HepG2 (cell line): Measurements from ENCODE around the gene SIT1. TPM values are rescaled to one million over a fixed set of nuclear protein-coding genes. Genes with fewer than 3 reads are reported as not detected.

Experiments
- ERF ChIP-seq: IDR thresholded peaks from 2 replicates; pipeline ENCODE4 v1.6.1; 2018; ENCODE audit warnings: missing biosample characterization, missing genetic modification reagents
- HNRNPLL ChIP-seq: fragments of 200-400 bp; formaldehyde crosslinking; IDR thresholded peaks from 2 replicates; pipeline ENCODE4 v1.6.1; 2017; ENCODE audit warnings: mild to moderate bottlenecking, low read depth, low read length; ENCODE audit not compliant: poor library complexity, severe bottlenecking
- KDM5B ChIP-seq: sonication (generic); formaldehyde crosslinking; IDR thresholded peaks from 2 replicates; pipeline ENCODE4 v1.4.0; 2020; ENCODE audit warnings: missing genetic modification reagents, mild to moderate bottlenecking, borderline replicate concordance
- POGK ChIP-seq: sonication (generic); formaldehyde crosslinking; conservative IDR thresholded peaks from 2 replicates; pipeline ENCODE4 v1.8.0; 2022; ENCODE audit warnings: mild to moderate bottlenecking, moderate library complexity, missing genetic modification reagents
- POLR2AphosphoS5 ChIP-seq: IDR thresholded peaks from 2 replicates; pipeline ENCODE4 v1.6.1; 2012; ENCODE audit warnings: low read depth, low read length
- POLR2G ChIP-seq: fragments of 200-400 bp; formaldehyde crosslinking; IDR thresholded peaks from 2 replicates; pipeline ENCODE4 v1.6.1; 2018; ENCODE audit warnings: mild to moderate bottlenecking, low read depth, low read length, moderate library complexity
- PRDM10 ChIP-seq: sonication (generic); formaldehyde crosslinking; IDR thresholded peaks from 2 replicates; pipeline ENCODE4 v1.4.0; 2020; ENCODE audit warnings: low read depth, missing genetic modification reagents
- SRF ChIP-seq: IDR thresholded peaks from 2 replicates; pipeline ENCODE4 v1.6.1; 2011; ENCODE audit warnings: mild to moderate bottlenecking, low read depth, low read length, moderate library complexity
- TBX2 ChIP-seq: sonication (generic); formaldehyde crosslinking; IDR thresholded peaks from 2 replicates; pipeline ENCODE4 v1.5.0; 2020; ENCODE audit warnings: missing genetic modification reagents, mild to moderate bottlenecking, borderline replicate concordance
- YEATS4 ChIP-seq: sonication (generic); formaldehyde crosslinking; IDR thresholded peaks from 2 replicates; pipeline ENCODE4 v1.4.0; 2020; ENCODE audit warnings: missing genetic modification reagents, borderline replicate concordance
- ZFY ChIP-seq: sonication (generic); formaldehyde crosslinking; IDR thresholded peaks from 2 replicates; pipeline ENCODE4 v1.4.0; 2020; ENCODE audit warnings: missing genetic modification reagents
- ZNF414 ChIP-seq: sonication (generic); formaldehyde crosslinking; IDR thresholded peaks from 2 replicates; pipeline ENCODE4 v1.5.0; 2020; ENCODE audit warnings: missing genetic modification reagents
- ZNF687 ChIP-seq: sonication (generic); formaldehyde crosslinking; IDR thresholded peaks from 2 replicates; pipeline ENCODE4 v1.5.1; 2020; ENCODE audit warnings: mild to moderate bottlenecking, missing genetic modification reagents, moderate library complexity
- ZNF800 ChIP-seq: sonication (generic); formaldehyde crosslinking; IDR thresholded peaks from 2 replicates; pipeline ENCODE4 v1.4.0; 2020; ENCODE audit warnings: missing genetic modification reagents
- ZNF839 ChIP-seq: sonication (generic); formaldehyde crosslinking; IDR thresholded peaks from 2 replicates; pipeline ENCODE4 v1.4.0; 2020; ENCODE audit warnings: missing genetic modification reagents, mild to moderate bottlenecking, borderline replicate concordance
- polyA plus RNA-seq, 8 experiments: library from polyadenylated mRNA; depleted of rRNA in 3 of 8; stranded (reverse) in 7 of 8; unstranded in 1 of 8; fragments of >200 nt; fragmentation: Illumina TruSeq in 4 of 8; extraction: Trizol in 4 of 8; gene quantifications; 2 replicates each; pipeline versions ENCODE4 v1.2.1 to v1.2.3, GENCODE V29; 2011 to 2016; ENCODE audit warnings: low read depth in 4 of 8, missing spikeins in 1 of 8, mixed read lengths in 1 of 8; ENCODE audit not compliant: insufficient read depth in 1 of 8
- total RNA-seq, 5 experiments: library from RNA; depleted of rRNA; stranded (reverse); fragments of >200 nt; fragmentation: Illumina TruSeq; extraction: Trizol; gene quantifications; 2 replicates each; pipeline ENCODE4 v1.2.3, GENCODE V29; 2016; ENCODE audit warnings: low read depth in 1 of 5

SIT1 gene
- total and polyA plus RNA-seq, 2 of the 13 experiments (the other 11 are each of a cell fraction or from before 2014, with no cell fraction given) = 0.09 to 6.7 TPM

- TF ChIP-seq PRDM10 = 0 out of 2 replicates have a peak, but pooled peaks have one; percentile 14
- no peak for TF ChIP-seq POGK
- 0 out of 2 replicates have a peak, but pooled peaks have one; percentile 23 for TF ChIP-seq YEATS4
- TF ChIP-seq KDM5B = peak; percentile 51; the same call in 1 of the 2 replicates
- TF ChIP-seq POLR2AphosphoS5 = peak; percentile 46; the same call in 1 of the 2 replicates
- no peak for TF ChIP-seq ZNF800
- TF ChIP-seq SRF = peak; percentile 86
- no peak for TF ChIP-seq ZNF839 (CRISPR knock-in tag)
- TF ChIP-seq ZNF687 (CRISPR knock-in tag) = peak; percentile 78
- peak; percentile 26 for TF ChIP-seq HNRNPLL
- TF ChIP-seq ZNF414 (CRISPR knock-in tag) = peak; percentile 65; the same call in 1 of the 2 replicates
- TF ChIP-seq POLR2G = peak; percentile 50; the same call in 1 of the 2 replicates
- 0 out of 2 replicates have a peak, but pooled peaks have one; percentile 18 for TF ChIP-seq TBX2 (CRISPR knock-in tag)
- TF ChIP-seq ZFY (CRISPR knock-in tag) = peak; percentile 45; the same call in 1 of the 2 replicates
- TF ChIP-seq ERF (CRISPR knock-in tag) = 0 out of 2 replicates have a peak, but pooled peaks have one; percentile 14
Measured at GRCh38 chr9:35690614-35691333, 40.0 kb upstream of the SIT1 start (continued).
